ENCODE results near the gene CAND1.

CAND1 gene

GRCh38 chr12:67268896-67269632, at the start of gene CAND1:
CAND1 (plus strand) TSS chr12:67269358; CDS start chr12:67269718, 360 bp downstream.
- peak; percentile 98 for DNase-seq (ENCODE audit: low read depth)

- DNase-seq (ENCODE audit: low read depth): no peak
These were observed 49.1 kb upstream of the CAND1 start for GRCh38 chr12:67220065-67220464.

- peak; percentile 6 for DNase-seq (ENCODE audit: low read depth)
These were observed 46.9 kb upstream of the CAND1 start for GRCh38 chr12:67222302-67222701.

- DNase-seq (ENCODE audit: low read depth): no peak
These were observed 45.9 kb upstream of the CAND1 start for GRCh38 chr12:67223225-67223624.

GRCh38 chr12:67237231-67237630, 31.9 kb upstream of the CAND1 start:
- no peak for DNase-seq (ENCODE audit: low read depth)

- DNase-seq (ENCODE audit: low read depth): no peak
These were observed 30.1 kb upstream of the CAND1 start for GRCh38 chr12:67239061-67239460.

- DNase-seq (ENCODE audit: low read depth): peak; percentile 14
These were observed 27.7 kb upstream of the CAND1 start for GRCh38 chr12:67241482-67241881.

- no peak for DNase-seq (ENCODE audit: low read depth)
These were observed 25.9 kb upstream of the CAND1 start for GRCh38 chr12:67243260-67243659.

GRCh38 chr12:67245571-67245970, 23.6 kb upstream of the CAND1 start:
- no peak for DNase-seq (ENCODE audit: low read depth)

GRCh38 chr12:67251012-67251411, 18.1 kb upstream of the CAND1 start:
- no peak for DNase-seq (ENCODE audit: low read depth)

- no peak for DNase-seq (ENCODE audit: low read depth)
These were observed 14.7 kb upstream of the CAND1 start for GRCh38 chr12:67254372-67255026.

GRCh38 chr12:67256649-67257048, 12.5 kb upstream of the CAND1 start:
- no peak for DNase-seq (ENCODE audit: low read depth)

GRCh38 chr12:67263471-67263870, 5.7 kb upstream of the CAND1 start:
- no peak for DNase-seq (ENCODE audit: low read depth)

- DNase-seq (ENCODE audit: low read depth): peak; percentile 99
These were observed 743 bp upstream of the CAND1 start for GRCh38 chr12:67268335-67268895.

- DNase-seq (ENCODE audit: low read depth): peak; percentile 3
These were observed 745 bp downstream of the CAND1 start for GRCh38 chr12:67269633-67270573.

- DNase-seq (ENCODE audit: low read depth): no peak
These were observed 1.5 kb downstream of the CAND1 start for GRCh38 chr12:67270622-67271021.

GRCh38 chr12:67271976-67272375, 2.8 kb downstream of the CAND1 start:
- DNase-seq (ENCODE audit: low read depth): no peak

- DNase-seq (ENCODE audit: low read depth): no peak
These were observed 5.0 kb downstream of the CAND1 start for GRCh38 chr12:67274186-67274585.

GRCh38 chr12:67275380-67275913, 6.3 kb downstream of the CAND1 start:
- no peak for DNase-seq (ENCODE audit: low read depth)

GRCh38 chr12:67276421-67276820, 7.3 kb downstream of the CAND1 start:
- no peak for DNase-seq (ENCODE audit: low read depth)

- no peak for DNase-seq (ENCODE audit: low read depth)
These were observed 10.5 kb downstream of the CAND1 start for GRCh38 chr12:67279637-67280036.

GRCh38 chr12:67280088-67280487, 10.9 kb downstream of the CAND1 start:
- DNase-seq (ENCODE audit: low read depth): no peak

All from stromal cell of bone marrow (primary cell).